Measurements from ENCODE around the gene TBRG4.

TBRG4 gene

GRCh38 chr7:45125193-45125904 is 13.9 kb upstream of the TBRG4 start:
- TF ChIP-seq CTCF (IDR thresholded peaks at IDR 0.05; ENCODE audit: low read depth, low read length): no peak
- no peaks in the 10 kb centered on the region for H3K36me3 ChIP-seq
- H3K9me3 ChIP-seq: no peaks in the 10 kb centered on the region
- no peak for DNase-seq
- H3K27me3 ChIP-seq: no peaks in the 10 kb centered on the region
- no peak overlapping the region for H3K4me3 ChIP-seq (ENCODE audit: low read depth, low read length)
- no peaks in the 10 kb centered on the region for H3K4me1 ChIP-seq

- Histone ChIP-seq H3K36me3 (no peaks in the 10 kb centered on the region), H3K9me3 (no peaks in the 10 kb centered on the region), H3K4me3 (ENCODE audit: low read depth, low read length) (no peak overlapping the region), H3K4me1 (no peaks in the 10 kb centered on the region), H3K27me3 (no peaks in the 10 kb centered on the region)
- no peak for TF ChIP-seq CTCF (IDR thresholded peaks at IDR 0.05; ENCODE audit: low read depth, low read length)
- no peak for DNase-seq
Observed at GRCh38 chr7:45123913-45124710, 12.6 kb upstream of the TBRG4 start.

GRCh38 chr7:45122975-45123860 is 11.7 kb upstream of the TBRG4 start:
- no peak for DNase-seq
- H3K4me3 ChIP-seq (ENCODE audit: low read depth, low read length): no peak overlapping the region

GRCh38 chr7:45119550-45119949 is 8.1 kb upstream of the TBRG4 start:
- Histone ChIP-seq H3K27me3 (no peaks in the 10 kb centered on the region), H3K36me3 (no peaks in the 10 kb centered on the region), H3K9me3 (no peaks in the 10 kb centered on the region), H3K4me3 (ENCODE audit: low read depth, low read length) (no peak overlapping the region), H3K4me1 (no peaks in the 10 kb centered on the region)
- DNase-seq: no peak
- no peak for TF ChIP-seq CTCF (IDR thresholded peaks at IDR 0.05; ENCODE audit: low read depth, low read length)

More at GRCh38 chr7:45122975-45123860, 11.7 kb upstream of the TBRG4 start:
- no peak for TF ChIP-seq CTCF (IDR thresholded peaks at IDR 0.05; ENCODE audit: low read depth, low read length)
- no peaks in the 10 kb centered on the region for H3K27me3 ChIP-seq
- H3K9me3 ChIP-seq: no peaks in the 10 kb centered on the region
- no peaks in the 10 kb centered on the region for H3K4me1 ChIP-seq
- no peaks in the 10 kb centered on the region for H3K36me3 ChIP-seq

- Histone ChIP-seq H3K4me3 (ENCODE audit: low read depth, low read length) (no peak overlapping the region), H3K9me3 (no peaks in the 10 kb centered on the region), H3K36me3 (no peaks in the 10 kb centered on the region), H3K27me3 (no peaks in the 10 kb centered on the region), H3K4me1 (no peaks in the 10 kb centered on the region)
- no peak for TF ChIP-seq CTCF (IDR thresholded peaks at IDR 0.05; ENCODE audit: low read depth, low read length)
- DNase-seq: no peak
Observed at GRCh38 chr7:45118889-45119331, 7.4 kb upstream of the TBRG4 start.

All from BE2C (cell line).